Astrocyte (in vitro differentiated cells and primary cell): ENCODE results near the gene RCVRN.
"Not testable (repeated sequence)": the region's sequence is repeated elsewhere in the genome, so short reads cannot be mapped to it uniquely, and the experiment has no call there.

Source experiments
- CTCF ChIP-seq: IDR thresholded peaks from 2 replicates; pipeline ENCODE4 v1.5.1; 2011; ENCODE audit warnings: low read depth, mild to moderate bottlenecking, inconsistent platforms, low read length, moderate library complexity; ENCODE audit not compliant: insufficient read depth
- EZH2 ChIP-seq: IDR thresholded peaks from 2 replicates; pipeline ENCODE4 v1.6.1; 2012; ENCODE audit warnings: mild to moderate bottlenecking, low read length, inconsistent platforms; ENCODE audit not compliant: insufficient read depth

GRCh38 chr17:9921216-9921615, 16.1 kb upstream of the RCVRN start:
- not testable (repeated sequence) for TF ChIP-seq CTCF, EZH2
